ENCODE results near the gene MDGA2.
A peak's percentile ranks its signal among the peaks of the same experiment; 100 is the strongest.

The MDGA2 gene

GRCh38 chr14:47606566-47606965, 68.8 kb downstream of the MDGA2 start:
- no peak for DNase-seq

- peak; percentile 5 for DNase-seq
These were observed 78.5 kb downstream of the MDGA2 start for GRCh38 chr14:47596860-47597259.

- peak; percentile 20 for DNase-seq
These were observed 79.2 kb downstream of the MDGA2 start for GRCh38 chr14:47596232-47596631.

DNA sequence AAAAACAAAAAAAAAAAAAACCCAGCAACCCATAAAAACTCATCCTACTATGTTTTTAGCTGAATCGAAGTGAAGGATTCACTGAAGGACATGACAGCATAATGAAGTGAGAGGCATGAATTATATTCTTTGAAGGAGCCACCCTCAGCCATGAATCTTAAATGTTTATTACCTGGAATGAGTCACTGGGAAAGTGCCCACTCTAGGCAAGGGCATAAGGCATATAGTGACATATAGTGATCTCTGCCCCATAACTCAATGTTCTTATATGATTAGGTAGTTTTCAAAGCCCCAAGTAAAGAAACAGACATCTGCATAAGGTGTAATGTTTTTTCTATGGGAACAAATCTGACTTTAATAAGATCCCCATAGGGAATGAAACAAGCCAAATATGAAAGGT, 79.9 kb downstream of the MDGA2 start:
- no peak for DNase-seq

- DNase-seq: no peak
These were observed 84.5 kb downstream of the MDGA2 start for GRCh38 chr14:47590767-47591495.

DNA sequence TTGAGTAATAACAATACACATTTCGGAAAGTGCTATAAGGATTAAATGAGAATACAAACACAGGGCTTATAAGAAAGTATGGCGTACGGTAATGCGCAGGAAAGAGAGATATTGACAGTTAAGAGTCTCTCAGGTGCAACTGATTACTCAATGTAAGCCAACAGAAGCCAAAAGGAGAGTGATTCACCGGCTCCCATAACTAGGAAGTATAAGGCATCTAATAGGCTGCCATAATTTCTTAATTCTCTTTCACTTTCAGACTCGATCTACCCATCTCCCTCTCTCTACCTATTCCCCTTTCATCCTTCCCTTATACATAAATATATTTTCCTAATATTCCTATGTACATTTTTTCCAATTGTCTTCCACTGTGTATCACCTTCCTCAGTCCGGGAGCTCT, 90.0 kb downstream of the MDGA2 start:
- no peak for DNase-seq

- no peak for DNase-seq
These were observed 108.1 kb downstream of the MDGA2 start for GRCh38 chr14:47567273-47567672.

- DNase-seq: no peak
These were observed 117.5 kb downstream of the MDGA2 start for GRCh38 chr14:47557894-47558293.

- DNase-seq: no peak
These were observed 120.1 kb downstream of the MDGA2 start for GRCh38 chr14:47555333-47555732.

DNA sequence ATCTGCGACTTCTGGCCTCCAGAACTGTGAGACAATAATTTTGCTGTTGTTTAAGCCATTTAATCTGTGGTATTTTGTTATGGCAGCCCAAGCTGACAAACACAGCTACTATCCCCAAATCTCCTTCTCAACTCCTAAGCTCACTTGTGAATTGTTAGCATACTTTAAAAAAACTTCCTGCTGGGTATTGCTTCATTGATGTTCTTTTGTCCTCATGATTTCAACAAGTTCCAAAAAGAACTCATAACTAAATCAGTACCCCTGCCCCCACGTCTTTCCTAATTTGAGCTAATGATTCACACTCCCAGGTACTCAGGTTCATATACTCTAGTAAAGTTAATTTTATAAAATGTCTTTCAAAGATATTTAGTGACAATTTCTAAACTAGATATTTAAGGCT, 125.5 kb downstream of the MDGA2 start:
- DNase-seq: no peak

DNA sequence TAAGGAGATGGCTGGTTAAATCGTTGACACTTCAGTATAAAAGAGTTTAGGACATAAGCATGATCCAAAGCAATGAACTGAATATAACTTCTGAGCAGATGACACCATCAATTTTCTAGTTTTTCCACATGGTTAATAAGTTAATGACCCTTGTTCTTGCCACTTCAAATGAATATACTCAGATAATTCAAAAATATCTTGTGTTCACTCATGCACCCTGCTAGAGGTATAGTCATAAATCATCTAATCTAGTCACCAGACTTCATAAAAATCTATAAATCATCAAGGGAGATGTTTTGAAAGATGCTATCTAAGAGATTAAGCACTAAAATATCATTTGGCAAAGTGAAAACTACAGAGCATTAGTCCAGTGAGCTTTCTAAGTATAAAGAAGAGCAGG, 131.9 kb downstream of the MDGA2 start:
- no peak for DNase-seq

GRCh38 chr14:47541662-47542061, 133.7 kb downstream of the MDGA2 start:
- DNase-seq: no peak

GRCh38 chr14:47539031-47539461, 136.4 kb downstream of the MDGA2 start:
- DNase-seq: no peak

GRCh38 chr14:47536341-47536740, 139.1 kb downstream of the MDGA2 start:
- no peak for DNase-seq

GRCh38 chr14:47526591-47527244, 148.7 kb downstream of the MDGA2 start:
- DNase-seq: no peak

GRCh38 chr14:47524524-47524923, 150.9 kb downstream of the MDGA2 start:
- DNase-seq: no peak

DNA sequence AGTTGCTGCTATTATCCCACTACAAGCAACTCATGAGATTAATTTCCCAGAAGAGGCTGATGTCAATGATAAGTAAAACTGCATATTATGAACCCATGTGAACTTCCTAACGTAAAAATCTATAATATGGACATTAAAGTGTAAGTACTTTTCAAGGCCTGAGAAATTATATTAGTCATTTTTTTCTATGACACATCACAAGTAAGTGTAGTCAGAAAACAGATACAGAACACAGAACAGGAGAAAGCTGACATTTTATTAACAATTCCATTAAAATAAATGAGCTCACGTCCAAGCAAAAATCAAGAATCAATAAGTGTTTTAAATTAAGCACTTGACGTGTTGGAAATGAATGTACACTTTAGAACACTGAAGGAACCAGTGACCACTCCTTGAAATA, 155.0 kb downstream of the MDGA2 start:
- no peak for DNase-seq

DNA sequence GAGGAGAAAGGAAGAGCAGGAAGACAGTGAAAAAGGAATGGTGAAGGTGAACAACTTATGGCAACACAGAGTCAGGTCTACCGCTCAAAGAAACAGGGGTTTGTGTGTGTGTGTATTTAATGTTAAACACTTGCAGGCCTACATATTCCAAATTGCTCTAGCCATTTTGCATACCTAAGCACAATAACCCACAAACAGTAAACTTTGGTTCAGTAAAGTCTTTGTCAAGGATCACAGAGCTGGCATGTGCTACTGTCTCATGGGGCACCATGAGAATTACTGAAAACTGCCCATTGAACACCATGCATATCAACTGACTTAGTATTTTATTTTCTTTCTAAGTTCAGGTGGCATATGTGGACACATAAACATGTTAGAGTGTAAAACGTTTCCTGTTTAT, 163.6 kb downstream of the MDGA2 start:
- no peak for DNase-seq

GRCh38 chr14:47509957-47510356, 165.4 kb downstream of the MDGA2 start:
- DNase-seq: no peak

DNA sequence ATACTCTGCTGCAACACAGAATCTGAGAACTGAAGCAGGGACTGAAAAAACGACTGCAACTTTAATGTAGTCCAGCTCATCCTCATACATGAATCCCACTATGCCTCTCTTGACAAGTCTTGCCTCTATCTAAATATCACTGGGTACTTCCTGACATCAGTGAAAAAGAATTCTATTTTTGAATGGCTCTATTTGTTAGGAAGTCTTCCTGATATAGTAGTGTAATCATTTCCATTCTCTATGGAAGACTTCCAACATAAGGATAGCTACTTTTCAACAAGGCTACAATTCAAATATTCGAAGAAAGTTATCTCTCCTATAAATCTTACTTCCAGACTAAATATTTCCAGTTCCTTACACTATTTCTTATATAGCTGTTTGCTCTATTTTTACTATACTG, 167.5 kb downstream of the MDGA2 start:
- DNase-seq: no peak

DNA sequence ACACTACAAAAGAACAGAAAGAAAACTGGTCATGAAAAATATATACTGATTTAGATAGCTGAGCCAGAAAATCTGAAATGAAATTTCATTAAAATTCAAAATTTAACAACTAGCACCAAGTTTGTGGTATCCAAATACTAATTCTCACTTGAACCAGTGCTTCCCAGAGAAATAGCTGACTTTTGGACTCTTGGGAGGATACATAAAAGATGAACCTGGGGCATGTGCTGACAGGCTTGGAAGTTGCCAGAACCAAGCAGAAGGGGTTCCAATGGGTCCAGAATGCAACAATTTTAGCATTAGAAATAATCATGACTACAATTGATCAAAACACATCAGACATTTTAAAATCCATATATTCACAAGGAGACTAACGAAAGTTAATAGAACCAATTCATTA, 175.0 kb downstream of the MDGA2 start:
- no peak for DNase-seq

GRCh38 chr14:47490766-47491165, 184.6 kb downstream of the MDGA2 start:
- DNase-seq: no peak

DNA sequence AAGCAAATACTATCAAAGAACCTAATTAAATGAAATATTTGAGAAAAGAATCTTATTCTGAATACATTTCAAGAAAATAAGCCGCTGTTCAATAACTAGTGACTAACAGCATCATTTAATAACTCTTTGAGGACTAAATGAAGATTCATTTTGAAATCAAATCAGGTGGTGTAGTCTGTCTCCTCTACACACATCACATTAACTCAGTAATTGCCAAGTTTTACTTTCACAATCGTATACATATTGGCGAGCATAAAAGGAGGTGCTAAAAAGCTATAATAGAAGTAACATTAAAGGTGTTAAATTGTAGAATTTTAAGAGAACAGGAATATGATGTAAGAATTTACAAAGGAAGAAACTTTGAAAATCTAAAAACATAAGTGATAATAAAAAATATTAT, 185.1 kb downstream of the MDGA2 start:
- no peak for DNase-seq

DNA sequence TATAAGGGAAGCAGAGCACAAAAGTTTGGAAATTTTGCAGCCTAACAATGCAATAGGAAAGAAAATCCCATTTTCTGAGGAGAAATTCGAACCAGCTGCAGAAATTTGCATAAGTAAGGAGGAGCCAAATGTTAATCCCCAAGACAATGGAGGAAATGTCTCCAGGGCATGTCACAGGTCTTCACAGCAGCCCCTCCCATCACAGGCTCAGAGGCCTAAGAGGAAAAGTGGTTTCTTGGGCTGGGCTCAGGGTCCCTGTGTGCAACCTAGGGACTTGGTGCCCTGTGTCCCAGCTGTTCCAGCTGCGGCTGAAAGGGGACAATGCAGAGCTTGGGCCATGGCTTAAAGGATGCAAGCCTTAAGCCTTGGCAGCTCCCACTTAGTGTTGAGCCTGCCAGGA, 190.0 kb downstream of the MDGA2 start:
- no peak for DNase-seq

DNA sequence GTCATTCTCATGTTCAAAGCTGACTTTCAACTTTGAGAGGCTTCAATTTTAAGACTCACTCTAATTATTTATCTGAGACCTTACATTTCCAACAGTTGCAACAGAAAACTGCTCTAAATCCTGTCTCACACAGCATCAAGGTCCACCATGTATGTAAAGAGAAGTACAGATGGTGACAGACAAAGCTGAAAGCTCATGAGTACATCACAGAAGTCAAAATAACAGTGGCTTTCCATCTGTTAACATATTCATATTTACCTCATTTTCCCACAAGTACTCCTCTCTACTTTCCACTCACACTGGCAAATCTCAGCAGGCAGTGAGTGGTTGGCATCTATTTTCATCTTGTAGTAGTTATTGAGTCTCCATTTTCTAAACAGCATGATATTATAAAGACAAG, 192.0 kb downstream of the MDGA2 start:
- no peak for DNase-seq
